NCI-H226 (cell line): Measurements from ENCODE around the gene GPR139.

Experiments used
- DNase-seq: peaks from one replicate; pipeline ENCODE4 v3.0.0-alpha.2; 2015

Gene GPR139

GRCh38 chr16:20051611-20052010, 22.1 kb downstream of the GPR139 start:
- DNase-seq, result no peak

- no peak for DNase-seq
Observed at GRCh38 chr16:20051147-20051546, 22.5 kb downstream of the GPR139 start.

GRCh38 chr16:20049831-20050230, 23.9 kb downstream of the GPR139 start:
- no peak for DNase-seq

- no peak for DNase-seq
Observed at GRCh38 chr16:20045886-20046285, 27.8 kb downstream of the GPR139 start.

- no peak for DNase-seq
Observed at GRCh38 chr16:20042848-20043247, 30.8 kb downstream of the GPR139 start.

GRCh38 chr16:20041924-20042596, 31.6 kb downstream of the GPR139 start:
- DNase-seq, result no peak

- DNase-seq, result no peak
Observed at GRCh38 chr16:20040011-20040410, 33.7 kb downstream of the GPR139 start.

GRCh38 chr16:20029611-20030010, 44.1 kb downstream of the GPR139 start:
- no peak for DNase-seq

GRCh38 chr16:20026361-20027072, 47.2 kb downstream of the GPR139 start:
- no peak for DNase-seq

- DNase-seq, result no peak
Observed at GRCh38 chr16:20023190-20023589, 50.5 kb downstream of the GPR139 start.

- no peak for DNase-seq
Observed at GRCh38 chr16:20020976-20021375, 52.7 kb downstream of the GPR139 start.

GRCh38 chr16:20020083-20020482, 53.6 kb downstream of the GPR139 start:
- DNase-seq, result no peak

- DNase-seq, result no peak
Observed at GRCh38 chr16:20016234-20016633, 57.5 kb downstream of the GPR139 start.

GRCh38 chr16:20004931-20005330, 68.8 kb downstream of the GPR139 start:
- DNase-seq, result no peak

- no peak for DNase-seq
Observed at GRCh38 chr16:20002936-20003335, 70.8 kb downstream of the GPR139 start.

- no peak for DNase-seq
Observed at GRCh38 chr16:20001856-20002707, 71.6 kb downstream of the GPR139 start.

- no peak for DNase-seq
Observed at GRCh38 chr16:19997734-19998133, 76.0 kb downstream of the GPR139 start.

- no peak for DNase-seq
Observed at GRCh38 chr16:19997264-19997663, 76.4 kb downstream of the GPR139 start.

- no peak for DNase-seq
Observed at GRCh38 chr16:19994466-19995170, 79.1 kb downstream of the GPR139 start.

GRCh38 chr16:19991614-19992013, 82.1 kb downstream of the GPR139 start:
- DNase-seq, result no peak

GRCh38 chr16:19984135-19984534, 89.6 kb downstream of the GPR139 start:
- no peak for DNase-seq
